NCI-H82 (cell line): ENCODE measurements around the gene PAEP.

Source experiments
- DNase-seq: peaks from one replicate; lab custom pipeline; 2025; lab: John Stamatoyannopoulos, UW

PAEP gene

DNA sequence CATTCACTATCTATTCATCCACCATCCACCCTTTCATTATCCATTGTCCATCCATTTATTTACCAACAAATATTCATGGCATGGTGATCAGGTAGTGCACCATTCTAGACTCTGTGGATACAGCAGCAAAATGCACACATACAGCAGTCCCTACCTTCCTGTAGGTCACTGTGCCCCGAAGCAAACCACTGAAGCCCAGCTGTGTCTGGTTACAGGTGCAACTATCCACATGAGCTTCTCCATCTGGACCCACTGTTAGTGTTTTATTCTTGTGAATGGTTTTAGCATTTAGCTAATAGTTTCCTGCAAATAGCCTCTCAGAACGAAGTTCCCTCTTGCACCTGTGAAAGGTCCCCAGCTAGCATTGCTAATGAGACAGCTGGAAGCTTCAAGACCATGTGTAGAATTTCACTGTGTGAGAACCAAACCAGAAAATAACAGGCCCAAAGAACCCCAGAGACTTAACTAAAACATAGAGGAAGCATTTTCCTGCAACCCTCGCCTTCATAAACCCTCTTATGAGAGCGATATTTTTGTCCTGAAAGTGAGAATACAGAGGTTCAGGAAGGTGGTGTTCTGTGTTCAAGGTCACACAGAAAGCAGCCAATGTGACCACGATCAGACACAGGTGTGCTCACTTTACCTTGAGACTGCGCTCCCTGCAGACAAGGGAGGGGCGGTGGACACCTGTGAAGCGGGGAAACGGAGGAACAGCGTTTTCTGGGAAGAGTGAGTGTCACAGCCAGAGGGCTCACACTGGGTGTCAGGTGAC is 18.5 kb downstream of the PAEP start:
- DNase-seq: no peak

DNA sequence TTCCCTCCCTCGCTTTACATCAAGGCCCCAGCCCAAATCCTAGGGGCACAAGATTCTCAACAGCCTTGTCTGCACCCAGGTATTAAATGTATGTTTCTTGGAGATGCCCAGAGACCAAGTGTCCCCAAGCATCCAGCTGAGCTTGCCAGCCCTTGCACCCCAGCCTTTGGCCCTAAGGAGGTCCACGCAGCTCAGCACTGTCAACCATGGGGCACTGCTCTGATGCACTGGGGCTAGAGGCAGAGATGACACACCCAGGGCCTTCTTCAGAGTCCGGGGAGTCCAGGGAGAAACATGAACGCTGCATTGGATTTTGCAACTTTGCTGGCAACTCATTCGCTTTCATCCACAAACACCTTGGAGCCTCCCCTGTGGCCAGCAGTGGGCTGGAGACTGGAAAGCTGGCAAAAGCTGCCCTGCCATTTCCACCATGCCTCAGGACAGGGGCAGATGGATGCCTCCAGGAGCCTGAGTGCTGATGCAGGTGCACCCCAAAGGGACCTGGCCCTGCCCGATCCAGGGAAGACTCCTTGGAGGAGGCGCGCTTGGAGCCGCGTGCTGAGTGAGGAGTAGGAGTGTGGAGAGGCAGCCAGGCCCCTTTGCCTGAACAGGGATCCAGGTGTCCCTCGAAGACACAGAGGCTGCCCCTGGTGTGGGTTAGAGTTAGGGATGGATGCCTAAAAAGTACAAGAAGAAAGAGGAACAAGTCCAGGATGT is 19.3 kb downstream of the PAEP start:
- no peak for DNase-seq

DNA sequence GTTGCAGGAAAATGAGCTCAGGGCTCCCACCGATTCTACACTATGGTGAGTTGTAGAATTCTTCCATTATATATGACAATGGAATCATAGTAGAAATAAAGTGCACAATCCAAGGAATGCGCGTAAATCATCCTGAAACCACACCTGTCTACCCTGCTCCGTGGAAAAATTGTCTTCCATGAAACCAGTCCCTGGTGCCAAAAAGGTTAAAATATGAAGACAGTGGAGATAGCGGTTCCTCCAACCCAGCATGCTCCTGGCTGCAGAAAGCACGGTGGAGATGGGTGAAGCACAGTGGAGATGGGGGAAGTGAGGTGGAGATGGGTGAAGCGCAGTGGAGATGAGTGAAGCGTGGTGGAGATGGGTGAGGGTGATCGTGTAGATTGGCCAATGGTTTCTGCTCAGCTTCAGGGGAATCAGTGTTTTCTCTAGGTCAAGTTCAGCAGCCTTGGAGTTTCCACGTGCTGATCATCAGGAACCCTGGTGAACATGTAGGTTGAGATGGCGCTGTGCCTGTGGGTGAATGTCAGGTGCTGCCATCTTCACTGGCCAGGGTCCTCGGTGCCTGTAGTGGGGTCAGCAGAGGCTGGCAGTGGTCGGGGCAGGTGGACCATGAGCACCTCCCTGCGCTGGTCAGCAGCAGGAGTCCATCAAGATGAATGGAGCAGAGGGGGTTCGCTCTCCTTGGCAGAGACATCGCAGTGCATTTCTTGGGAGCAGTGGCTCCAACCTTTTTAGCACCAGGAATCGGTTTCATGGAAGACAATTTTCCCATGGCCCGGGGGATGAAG is 20.3 kb downstream of the PAEP start:
- DNase-seq: no peak

DNA sequence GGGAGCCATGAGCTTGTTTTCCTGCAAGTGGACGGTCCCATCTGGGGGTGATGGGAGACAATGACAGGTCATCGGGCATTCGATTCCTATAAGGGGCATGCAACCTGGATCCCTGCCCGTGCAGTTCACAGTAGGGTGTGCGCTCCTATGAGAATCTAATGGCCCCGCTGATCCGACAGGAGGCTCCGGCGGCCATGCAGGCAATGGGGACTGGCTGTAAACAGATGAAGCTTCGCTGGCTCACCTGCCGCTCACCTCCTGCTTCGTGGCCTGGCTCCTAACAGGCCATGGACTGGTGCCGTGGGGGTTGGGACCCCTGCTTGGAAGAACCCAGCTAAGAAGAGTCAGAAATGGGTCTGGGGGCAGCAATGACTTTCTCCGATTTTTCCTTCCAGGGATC is 21.0 kb downstream of the PAEP start:
- DNase-seq: no peak

DNA sequence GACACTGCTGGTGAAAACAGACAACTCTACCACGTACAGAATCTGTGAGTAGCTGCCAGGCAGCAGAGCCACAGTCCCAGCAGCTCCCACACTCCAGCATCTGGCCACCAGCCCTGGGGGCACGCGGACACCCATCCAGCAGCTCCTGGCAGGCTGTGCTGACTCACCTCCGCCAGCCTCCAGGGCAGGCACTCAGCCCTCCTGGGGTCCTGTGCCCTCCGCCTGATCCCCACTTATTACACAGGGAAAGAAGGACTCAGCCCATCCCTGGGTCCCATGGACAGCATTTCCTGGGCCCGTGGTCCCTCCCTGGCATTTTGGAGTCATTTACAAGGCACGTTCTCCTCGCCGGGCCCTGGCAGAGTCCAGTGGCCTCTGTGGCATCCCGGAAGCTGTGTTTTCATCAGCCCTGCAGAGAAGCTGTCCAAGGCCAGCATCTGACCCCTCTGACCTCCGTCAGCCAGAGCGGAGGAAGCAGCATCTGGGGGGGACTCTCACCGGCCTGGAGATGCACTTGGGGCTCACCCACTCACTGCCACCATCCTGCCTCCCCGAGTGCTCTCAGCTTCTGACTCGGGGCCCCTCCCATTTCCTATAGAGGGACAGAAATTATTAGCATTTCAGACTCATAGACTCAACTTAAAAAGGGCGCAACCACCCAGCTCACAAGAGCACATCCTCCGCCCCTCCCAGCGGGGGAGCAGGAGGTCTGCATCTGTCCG is 21.6 kb downstream of the PAEP start:
- no peak for DNase-seq

DNA sequence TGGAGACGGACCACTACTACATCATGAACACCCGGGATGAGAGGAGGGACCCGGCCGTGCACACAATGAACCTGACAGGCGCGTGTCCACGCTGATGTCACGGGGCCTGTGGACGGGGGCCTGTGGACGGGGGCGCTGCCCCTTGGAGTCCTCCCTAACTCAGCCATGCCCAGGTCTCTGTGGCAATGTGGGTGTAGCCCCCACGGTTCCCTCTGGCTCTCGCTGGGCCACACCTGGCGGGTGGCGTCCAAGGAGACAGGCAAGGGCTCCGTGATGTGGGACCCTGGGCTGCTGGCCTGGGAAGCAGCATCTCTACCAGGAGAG is 22.1 kb downstream of the PAEP start:
- no peak for DNase-seq

DNA sequence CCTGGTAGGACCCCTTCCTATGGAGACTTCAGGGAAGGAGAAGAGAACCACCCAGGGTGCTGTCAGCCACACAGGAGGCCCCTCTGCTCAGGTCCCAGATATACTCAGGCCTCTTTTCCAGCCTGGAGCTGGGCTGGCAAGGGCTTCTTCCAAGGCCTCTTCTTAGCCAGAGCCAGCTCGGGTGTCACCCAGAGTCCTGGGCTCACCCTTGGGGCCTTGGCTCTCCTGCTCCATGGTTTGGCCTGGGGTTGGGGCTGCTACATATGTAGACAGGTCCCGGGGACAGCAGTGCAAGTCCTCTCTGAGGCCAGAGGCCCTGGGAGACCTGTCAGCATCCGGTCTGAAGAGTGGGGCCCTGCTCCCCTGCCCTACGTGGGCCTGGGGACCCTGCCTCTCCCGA is 22.8 kb downstream of the PAEP start:
- DNase-seq: no peak

DNA sequence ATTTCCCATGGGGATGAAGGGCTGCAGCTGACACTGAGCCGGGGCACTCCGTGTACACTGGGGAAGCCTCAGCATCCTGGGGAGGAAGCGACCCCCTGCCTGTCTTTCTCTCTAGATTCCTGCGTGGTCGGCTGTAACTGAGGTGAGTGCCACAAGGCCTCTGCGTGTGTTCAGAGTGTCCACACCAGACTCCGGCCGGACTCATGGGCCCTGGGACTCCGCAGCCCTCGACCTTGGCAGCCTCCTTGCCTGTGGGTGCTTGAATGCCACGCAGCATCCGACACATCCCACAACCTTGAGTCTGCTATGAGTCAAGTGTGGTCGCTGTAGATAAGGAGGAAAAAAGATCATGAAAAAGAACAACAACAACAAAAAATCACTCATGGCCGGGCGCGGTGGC is 23.4 kb downstream of the PAEP start:
- DNase-seq: no peak

DNA sequence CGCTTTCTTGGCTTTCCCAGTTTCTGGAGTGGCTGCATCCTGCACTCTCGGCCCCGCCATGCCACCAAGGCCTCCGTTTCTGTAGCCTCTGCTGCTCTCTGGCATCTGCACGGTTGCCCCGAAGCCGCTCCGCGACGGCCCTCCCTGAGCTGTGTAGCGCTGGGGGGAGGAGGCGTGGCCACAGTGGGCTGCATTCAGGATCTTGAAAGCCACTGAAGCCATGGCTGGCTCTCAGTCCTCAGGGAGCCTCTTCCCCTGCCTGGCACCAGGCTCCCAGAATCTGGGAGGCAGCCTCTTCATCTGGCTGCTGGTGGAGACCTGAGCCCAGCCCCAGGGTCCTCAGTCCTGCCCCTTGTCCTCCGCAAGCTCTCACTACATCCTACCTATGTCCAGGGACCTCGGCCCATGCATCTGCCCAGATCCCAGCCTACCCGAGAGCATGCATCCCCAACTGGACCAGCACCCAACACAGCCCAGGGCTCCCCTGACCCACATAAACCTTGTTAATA is 25.1 kb downstream of the PAEP start:
- no peak for DNase-seq

DNA sequence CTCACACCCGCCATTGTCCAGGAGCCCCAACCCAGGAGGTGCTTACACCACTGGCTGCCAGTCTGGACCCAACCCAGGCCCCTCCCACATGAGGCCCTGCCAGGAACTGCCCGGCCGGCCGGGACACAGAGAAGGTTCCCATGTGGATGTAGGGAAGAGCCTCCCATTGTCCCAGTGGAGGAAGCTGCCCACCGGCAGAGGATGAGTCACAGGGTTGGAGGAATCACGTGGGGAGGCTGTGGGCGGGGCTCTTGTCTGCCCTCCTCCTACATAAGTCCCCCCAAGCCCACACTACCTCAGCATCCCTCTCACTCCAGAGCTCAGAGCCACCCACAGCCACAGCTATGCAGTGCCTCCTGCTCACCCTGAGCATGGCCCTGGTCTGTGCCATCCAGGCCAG is 26.1 kb downstream of the PAEP start:
- DNase-seq: no peak

DNA sequence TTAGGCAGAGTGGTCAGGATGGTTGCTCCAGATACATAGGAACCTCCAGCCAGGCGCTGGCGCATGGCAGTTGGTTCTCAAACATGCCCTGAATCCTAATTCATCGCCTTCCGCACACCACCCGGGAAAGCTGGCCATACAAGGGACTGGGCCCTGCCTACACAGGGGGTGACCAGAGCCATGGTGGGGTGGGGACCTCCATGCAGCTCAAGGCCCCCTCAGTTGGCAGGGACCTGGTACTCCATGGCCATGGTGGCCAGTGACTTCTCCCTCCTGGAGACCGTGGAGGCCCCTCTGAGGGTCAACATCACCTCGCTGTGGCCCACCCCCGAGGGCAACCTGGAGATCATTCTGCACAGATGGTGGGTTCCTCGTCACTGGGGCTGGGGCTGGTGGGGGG is 26.8 kb downstream of the PAEP start:
- DNase-seq: no peak

DNA sequence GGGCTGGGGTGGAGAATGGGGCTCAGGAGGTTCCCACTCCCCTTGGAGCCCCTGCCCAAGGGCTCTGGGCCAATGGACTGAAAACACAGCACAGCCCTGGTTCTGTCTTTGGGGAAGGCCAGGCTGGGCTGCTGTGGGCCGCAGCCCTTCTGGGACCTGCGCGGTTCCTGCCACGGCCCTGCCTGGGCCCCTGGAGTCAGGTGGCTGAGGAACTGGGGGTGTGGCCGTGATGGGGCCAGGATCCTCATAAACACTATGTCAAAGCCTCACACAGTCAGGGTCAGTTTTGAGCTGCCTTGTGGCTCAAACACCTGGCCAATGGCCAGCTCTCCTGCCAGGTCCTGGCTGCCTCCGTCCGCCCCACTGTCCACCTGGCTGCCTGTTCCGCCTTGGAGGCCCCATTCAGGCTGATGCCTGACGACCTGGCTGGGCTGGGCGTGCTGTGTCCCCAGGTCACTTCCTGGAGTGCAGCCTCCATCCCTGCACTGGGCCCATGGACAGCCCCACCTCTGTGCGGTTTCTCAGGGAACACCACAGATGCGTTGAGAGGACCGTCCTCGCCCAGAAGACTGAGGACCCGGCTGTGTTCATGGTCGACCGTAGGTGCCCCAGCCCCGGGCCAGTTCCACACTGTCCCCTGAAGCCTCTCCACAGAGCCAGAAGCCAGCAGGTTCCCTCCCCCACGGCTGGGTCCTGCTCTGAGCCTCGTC is 27.5 kb downstream of the PAEP start:
- no peak for DNase-seq

DNA sequence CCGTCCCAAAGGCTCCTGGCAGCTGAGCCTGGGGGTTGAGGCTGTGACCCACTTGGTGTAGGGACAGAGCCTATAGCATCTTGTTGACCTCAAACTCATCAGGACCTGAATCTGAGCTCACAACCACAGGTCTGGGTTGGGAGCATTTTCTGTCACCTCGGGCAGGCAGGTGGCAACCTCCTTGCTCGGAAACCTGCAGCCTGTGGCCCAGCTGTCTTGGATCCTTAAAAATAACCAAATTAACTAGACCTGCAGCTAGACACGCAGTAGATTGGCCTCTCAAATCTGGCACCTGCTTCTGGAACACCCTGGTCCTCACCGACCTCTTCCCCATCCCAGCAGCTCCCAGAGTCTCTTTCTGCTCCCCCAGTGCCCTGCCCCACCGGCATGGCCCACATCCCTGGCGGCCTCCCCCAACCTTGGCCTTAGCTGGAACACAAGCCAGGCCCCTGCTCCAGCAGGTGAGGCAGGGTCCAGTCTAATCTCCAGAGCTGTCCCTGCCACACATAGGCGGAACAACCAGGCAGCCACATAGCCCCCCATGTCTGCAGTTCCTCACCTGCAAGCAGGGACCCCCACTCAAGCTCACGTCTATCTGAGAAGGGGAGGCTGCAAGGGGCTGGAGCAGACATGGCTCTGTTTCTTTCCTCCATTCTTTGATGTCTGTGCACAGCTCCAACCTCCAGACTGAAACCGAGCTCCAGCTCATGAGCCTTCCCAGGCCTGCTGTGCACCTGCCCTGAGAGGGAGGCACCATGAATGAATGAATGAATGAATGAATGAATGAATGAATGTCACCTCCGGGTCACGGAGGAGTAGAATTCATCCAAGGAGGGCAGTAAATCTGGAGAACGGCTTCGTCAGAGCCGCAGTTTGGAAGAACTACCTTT is 28.3 kb downstream of the PAEP start:
- no peak for DNase-seq

DNA sequence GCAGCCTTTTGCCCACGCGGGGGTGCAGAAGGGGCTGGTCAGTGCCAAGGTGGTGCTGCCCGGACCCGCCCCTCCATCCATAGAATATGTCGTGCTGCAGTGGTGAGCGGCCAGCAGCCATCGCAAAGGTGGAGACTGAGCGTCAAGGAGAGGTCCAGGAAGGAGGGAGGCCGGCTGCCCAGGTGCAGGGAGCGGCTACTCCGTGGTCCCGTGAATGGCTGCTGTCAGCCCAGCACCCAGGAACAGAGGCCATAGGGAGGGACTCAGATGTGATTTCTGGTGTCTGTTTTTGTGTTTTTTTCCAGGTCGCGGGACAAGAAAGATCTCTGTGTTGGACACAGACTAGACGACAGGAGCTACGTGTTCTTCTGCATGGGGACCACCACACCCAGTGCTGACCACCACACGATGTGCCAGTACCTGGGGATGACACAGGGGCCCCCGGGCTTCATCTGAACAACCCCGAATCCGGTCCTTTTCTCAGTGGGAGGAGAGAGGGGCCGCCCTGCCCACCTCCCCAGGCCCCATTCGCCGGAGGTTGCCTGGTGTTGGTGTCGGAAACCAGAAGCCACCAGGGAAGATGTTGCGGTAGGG is 29.0 kb downstream of the PAEP start:
- no peak for DNase-seq

DNA sequence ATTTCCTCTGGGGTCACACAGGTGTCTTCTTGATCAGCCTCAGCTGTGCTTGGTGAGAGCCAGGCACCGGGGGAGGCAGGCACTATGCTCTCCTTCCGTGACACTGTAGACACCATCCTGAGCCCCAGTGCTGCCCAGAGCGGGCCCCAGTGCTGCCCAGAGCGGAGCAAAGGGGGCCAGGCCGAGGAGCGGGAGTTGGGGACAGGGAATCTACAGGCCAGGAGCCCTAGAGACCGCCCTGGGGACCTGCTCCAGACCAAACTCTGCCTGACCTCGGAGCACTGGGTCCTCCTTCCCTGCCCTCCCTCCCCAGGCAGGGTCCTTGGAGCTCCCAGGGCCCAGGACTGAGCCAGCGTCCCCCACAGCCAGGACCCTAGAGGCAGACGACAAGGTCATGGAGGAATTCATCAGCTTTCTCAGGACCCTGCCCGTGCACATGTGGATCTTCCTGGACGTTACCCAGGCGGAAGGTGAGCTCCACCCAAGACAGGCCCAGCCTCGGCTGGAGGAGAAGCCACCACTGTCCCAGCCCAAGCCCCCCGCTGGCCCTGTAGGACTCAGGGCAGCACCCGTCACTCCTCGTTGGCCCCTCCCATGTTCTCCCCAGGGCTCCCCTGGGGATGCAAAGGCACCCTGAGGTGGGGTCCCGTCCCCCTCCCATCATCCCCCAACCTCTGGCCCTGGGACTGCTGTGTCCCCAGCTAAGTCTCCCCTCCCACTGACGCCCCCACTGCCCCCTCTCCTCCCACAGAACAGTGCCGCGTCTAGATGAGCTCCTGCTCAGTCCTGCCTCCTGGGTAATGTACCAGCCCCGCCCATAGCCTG is 30.2 kb downstream of the PAEP start:
- DNase-seq: no peak

DNA sequence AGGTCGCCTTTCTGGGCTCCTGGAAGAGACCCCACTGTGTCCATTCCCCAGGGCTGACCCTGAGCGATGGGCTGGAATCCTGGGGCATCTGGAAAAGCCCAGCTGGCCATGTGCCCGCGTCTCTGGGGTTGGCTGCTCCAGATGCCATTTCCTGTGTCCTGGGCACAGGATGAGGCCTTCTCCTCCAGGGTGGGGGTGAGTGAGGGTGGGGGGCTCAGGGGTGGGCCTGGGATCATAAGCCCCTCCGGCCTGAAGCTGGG is 30.7 kb downstream of the PAEP start:
- no peak for DNase-seq

DNA sequence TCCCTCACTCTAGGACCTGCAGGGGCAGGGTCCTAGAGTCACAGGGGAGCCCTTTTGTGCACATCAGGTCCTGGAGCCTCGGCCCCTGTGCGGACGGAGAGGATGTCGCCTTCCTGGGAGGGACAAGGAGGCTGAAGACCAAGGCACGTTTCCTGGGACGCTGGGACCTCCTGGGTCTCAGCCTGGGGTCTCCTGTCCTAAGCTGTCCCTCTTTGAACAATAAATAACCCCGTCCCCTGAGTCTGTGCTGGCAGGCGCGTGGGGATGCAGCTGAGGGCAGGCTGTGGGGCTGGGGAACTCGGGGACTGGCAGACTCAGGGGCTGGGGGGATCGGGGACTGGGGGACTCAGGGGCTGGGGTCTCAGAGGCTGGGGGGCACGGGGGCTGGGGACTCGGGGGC is 31.1 kb downstream of the PAEP start:
- DNase-seq: no peak

DNA sequence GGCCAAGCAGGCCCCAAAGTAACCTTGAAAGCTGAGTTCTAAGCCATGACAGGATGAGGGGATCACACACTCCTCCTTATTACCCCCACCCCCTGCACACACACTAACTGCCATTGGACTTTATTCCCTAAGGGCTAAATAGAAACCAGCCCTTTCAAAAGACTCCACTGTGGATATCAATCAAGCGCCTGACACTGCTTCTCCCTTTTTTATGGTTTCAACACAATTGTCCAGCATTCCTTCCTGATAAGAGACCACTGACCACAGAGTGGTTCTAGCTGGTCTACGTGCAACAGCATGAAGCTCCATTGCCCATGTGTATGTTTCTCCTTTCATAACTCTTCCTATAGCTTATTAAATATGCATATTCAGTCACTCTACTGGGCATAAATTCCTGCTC is 34.7 kb downstream of the PAEP start:
- DNase-seq: no peak

DNA sequence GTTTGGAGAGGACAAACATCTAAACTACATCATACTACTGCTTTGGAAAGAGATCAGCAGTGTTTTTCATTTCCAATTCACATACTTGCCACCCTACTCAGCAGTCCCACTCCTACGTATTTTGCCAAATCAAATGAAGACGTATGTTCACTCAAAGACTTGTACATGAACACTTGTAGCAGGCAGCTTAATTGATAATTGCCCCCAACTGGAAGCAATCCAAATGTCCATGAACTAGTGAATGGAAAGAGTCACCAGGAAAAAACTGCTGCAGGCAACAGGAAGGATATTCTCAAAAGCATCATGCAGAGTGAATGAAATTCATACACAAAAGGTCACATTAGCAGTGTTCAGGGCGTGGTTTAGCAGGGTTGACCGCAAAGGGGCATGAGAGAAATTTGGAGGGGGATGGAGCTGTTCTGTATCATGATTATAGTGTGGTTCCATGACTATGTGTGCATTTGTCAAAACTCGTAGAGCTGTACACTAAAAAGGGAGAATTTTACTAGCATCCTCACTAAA is 38.8 kb downstream of the PAEP start:
- no peak for DNase-seq
